ENCODE measurements around the gene PATJ.
"Not testable (repeated sequence)": the region's sequence is repeated elsewhere in the genome, so short reads cannot be mapped to it uniquely, and the experiment has no call there.

Gene PATJ

DNA sequence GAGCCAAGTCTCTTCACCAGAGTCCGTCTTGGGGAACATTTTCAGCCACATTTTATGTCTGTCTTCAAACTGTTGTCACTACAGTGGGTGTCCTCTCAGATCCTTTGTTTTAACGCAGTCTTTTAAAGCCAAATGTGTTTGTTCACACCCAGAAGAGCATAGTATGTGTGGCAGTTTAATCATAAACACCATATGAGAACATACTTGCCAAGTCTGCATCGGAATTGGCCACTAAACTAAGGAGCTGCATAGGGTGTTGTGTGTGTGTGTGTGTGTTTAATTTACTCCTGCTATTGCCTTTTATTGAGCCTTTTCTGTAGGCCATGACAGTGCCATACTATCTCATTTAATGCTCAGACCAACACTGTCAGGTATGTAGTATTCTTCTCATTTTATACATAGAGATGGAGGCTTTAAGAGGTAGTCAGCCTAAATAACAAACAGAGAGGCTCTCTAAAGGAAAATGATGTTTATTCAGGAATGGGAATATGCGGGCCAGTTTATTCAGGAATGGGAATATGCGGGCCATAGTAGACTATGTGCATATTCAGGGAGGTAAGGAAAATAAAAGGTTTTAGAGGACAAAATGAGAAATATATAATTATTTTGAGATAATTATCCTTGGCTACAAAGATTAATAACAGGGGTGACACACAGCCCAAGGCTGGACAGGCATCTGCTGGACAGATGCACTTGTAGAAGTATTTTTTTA, 384.5 kb downstream of the PATJ start:
- H3K9ac ChIP-seq (ENCODE audit: low read length), result no peak overlapping the region
- no peaks in the 10 kb centered on the region for H3K27me3 ChIP-seq (ENCODE audit: control insufficient read depth, insufficient read depth, low read length)
- H3K27ac ChIP-seq (ENCODE audit: low read depth, low read length), result no peak overlapping the region
- H3K4me1 ChIP-seq (ENCODE audit: control insufficient read depth, insufficient read depth, low read length), result no peaks in the 10 kb centered on the region
- no peaks in the 10 kb centered on the region for H3K36me3 ChIP-seq (ENCODE audit: control insufficient read depth, insufficient read depth, low read length)
- no peak overlapping the region for H3K4me3 ChIP-seq (ENCODE audit: low read length)

GRCh38 chr1:62128745-62129144, 386.5 kb downstream of the PATJ start:
- Histone ChIP-seq H3K9ac (ENCODE audit: low read length) (no peak overlapping the region), H3K36me3 (ENCODE audit: control insufficient read depth, insufficient read depth, low read length) (no peaks in the 10 kb centered on the region), H3K27ac (ENCODE audit: low read depth, low read length) (no peak overlapping the region), H3K4me3 (ENCODE audit: low read length) (no peak overlapping the region), H3K27me3 (ENCODE audit: control insufficient read depth, insufficient read depth, low read length) (no peaks in the 10 kb centered on the region), H3K4me1 (ENCODE audit: control insufficient read depth, insufficient read depth, low read length) (no peaks in the 10 kb centered on the region)

- Histone ChIP-seq H3K36me3 (ENCODE audit: control insufficient read depth, insufficient read depth, low read length) (no peaks in the 10 kb centered on the region), H3K9ac (ENCODE audit: low read length) (no peak overlapping the region), H3K27me3 (ENCODE audit: control insufficient read depth, insufficient read depth, low read length) (no peaks in the 10 kb centered on the region), H3K4me1 (ENCODE audit: control insufficient read depth, insufficient read depth, low read length) (no peaks in the 10 kb centered on the region), H3K4me3 (ENCODE audit: low read length) (no peak overlapping the region), H3K27ac (ENCODE audit: low read depth, low read length) (no peak overlapping the region)
Measured at GRCh38 chr1:62131093-62131725, 388.9 kb downstream of the PATJ start.

- H3K9ac ChIP-seq (ENCODE audit: low read length), result no peak overlapping the region
- no peaks in the 10 kb centered on the region for H3K4me1 ChIP-seq (ENCODE audit: control insufficient read depth, insufficient read depth, low read length)
- no peak overlapping the region for H3K4me3 ChIP-seq (ENCODE audit: low read length)
- H3K27me3 ChIP-seq (ENCODE audit: control insufficient read depth, insufficient read depth, low read length), result no peaks in the 10 kb centered on the region
- no peaks in the 10 kb centered on the region for H3K36me3 ChIP-seq (ENCODE audit: control insufficient read depth, insufficient read depth, low read length)
- no peak overlapping the region for H3K27ac ChIP-seq (ENCODE audit: low read depth, low read length)
Measured at GRCh38 chr1:62138029-62138428, 395.7 kb downstream of the PATJ start.

DNA sequence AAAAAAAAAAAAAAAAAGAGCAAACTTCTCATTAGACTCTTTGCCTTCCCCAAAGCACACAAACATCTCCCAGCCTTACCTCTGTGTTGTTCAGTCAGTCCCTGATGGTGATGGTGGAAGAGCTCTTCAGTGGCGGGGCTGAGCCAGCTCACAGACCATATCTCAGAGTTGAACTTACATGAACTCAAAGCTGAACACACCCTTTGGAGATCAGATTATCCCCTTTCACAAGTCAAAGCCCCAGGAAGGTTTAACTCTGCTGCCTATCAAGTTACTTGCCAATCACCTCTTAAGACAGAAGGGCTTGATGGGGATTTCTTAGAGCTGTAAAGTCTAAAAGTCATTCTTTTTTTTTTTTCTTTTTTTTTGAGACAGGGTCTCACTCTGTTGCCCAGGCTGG, 397.1 kb downstream of the PATJ start:
- no peaks in the 10 kb centered on the region for H3K4me1 ChIP-seq (ENCODE audit: control insufficient read depth, insufficient read depth, low read length)
- H3K9ac ChIP-seq (ENCODE audit: low read length), result no peak overlapping the region
- no peaks in the 10 kb centered on the region for H3K36me3 ChIP-seq (ENCODE audit: control insufficient read depth, insufficient read depth, low read length)
- H3K27me3 ChIP-seq (ENCODE audit: control insufficient read depth, insufficient read depth, low read length), result no peaks in the 10 kb centered on the region
- no peak overlapping the region for H3K27ac ChIP-seq (ENCODE audit: low read depth, low read length)
- H3K4me3 ChIP-seq (ENCODE audit: low read length), result no peak overlapping the region

- H3K27me3 ChIP-seq (ENCODE audit: control insufficient read depth, insufficient read depth, low read length), result no peaks in the 10 kb centered on the region
- H3K27ac ChIP-seq (ENCODE audit: low read depth, low read length), result no peak overlapping the region
- no peaks in the 10 kb centered on the region for H3K4me1 ChIP-seq (ENCODE audit: control insufficient read depth, insufficient read depth, low read length)
- H3K4me3 ChIP-seq (ENCODE audit: low read length), result no peak overlapping the region
- H3K36me3 ChIP-seq (ENCODE audit: control insufficient read depth, insufficient read depth, low read length), result no peaks in the 10 kb centered on the region
- no peak overlapping the region for H3K9ac ChIP-seq (ENCODE audit: low read length)
Measured at GRCh38 chr1:62140666-62141065, 398.4 kb downstream of the PATJ start.

DNA sequence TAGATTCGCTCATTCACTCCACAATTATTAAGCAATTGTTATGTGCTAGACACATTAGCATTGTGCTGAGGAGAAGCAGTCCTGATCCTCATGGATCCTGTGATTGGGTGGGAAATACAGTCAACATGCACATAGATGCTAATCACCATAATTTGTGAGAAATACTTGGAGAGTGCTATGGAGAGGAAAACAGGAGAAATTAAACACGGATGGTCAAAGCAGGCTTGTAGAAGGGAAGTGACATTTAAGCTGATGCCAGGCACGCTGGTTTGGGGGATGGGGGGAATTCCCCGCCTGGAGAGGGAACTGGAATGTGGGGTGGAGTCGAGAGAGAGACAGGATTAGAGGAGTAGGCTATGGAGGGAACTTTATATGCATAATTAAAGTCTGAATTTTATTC, 400.2 kb downstream of the PATJ start:
- no peak overlapping the region for H3K27ac ChIP-seq (ENCODE audit: low read depth, low read length)
- H3K9ac ChIP-seq (ENCODE audit: low read length), result no peak overlapping the region
- H3K27me3 ChIP-seq (ENCODE audit: control insufficient read depth, insufficient read depth, low read length), result no peaks in the 10 kb centered on the region
- no peaks in the 10 kb centered on the region for H3K36me3 ChIP-seq (ENCODE audit: control insufficient read depth, insufficient read depth, low read length)
- no peak overlapping the region for H3K4me3 ChIP-seq (ENCODE audit: low read length)
- H3K4me1 ChIP-seq (ENCODE audit: control insufficient read depth, insufficient read depth, low read length), result no peaks in the 10 kb centered on the region

DNA sequence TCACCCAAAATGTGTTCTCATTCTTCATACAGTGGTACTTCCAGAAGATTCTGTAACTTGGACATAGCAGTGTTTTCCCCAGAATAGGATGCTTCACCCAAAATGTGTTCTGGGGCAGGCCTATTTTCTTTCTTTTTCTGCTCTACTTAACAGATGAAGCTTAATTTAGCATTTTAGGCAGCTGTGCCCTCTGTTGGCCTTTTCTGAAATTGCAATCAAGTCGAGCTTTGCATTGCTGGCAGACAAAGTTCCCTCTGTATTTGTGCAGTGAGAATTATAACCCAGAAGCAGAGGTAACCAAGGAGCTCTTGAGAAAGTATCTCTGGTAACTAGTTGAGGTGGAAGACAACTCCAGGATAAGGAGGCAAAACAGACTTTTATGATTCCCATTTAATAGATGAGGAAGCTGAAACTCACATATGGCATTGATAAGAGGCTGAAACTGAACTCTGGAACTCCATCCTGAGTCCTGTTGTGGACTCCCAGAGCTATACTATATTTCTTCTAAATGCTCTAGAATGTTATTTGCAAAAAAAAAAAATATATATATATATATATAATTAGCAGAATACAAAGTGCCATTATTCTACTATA, 402.1 kb downstream of the PATJ start:
- Histone ChIP-seq H3K27ac (ENCODE audit: low read depth, low read length) (no peak overlapping the region), H3K36me3 (ENCODE audit: control insufficient read depth, insufficient read depth, low read length) (no peaks in the 10 kb centered on the region), H3K4me1 (ENCODE audit: control insufficient read depth, insufficient read depth, low read length) (no peaks in the 10 kb centered on the region), H3K4me3 (ENCODE audit: low read length) (no peak overlapping the region), H3K9ac (ENCODE audit: low read length) (no peak overlapping the region), H3K27me3 (ENCODE audit: control insufficient read depth, insufficient read depth, low read length) (no peaks in the 10 kb centered on the region)

GRCh38 chr1:62159940-62160348, 417.7 kb downstream of the PATJ start:
- Histone ChIP-seq H3K27me3 (ENCODE audit: control insufficient read depth, insufficient read depth, low read length) (no peaks in the 10 kb centered on the region), H3K36me3 (ENCODE audit: control insufficient read depth, insufficient read depth, low read length) (no peaks in the 10 kb centered on the region), H3K4me1 (ENCODE audit: control insufficient read depth, insufficient read depth, low read length) (no peaks in the 10 kb centered on the region)

DNA sequence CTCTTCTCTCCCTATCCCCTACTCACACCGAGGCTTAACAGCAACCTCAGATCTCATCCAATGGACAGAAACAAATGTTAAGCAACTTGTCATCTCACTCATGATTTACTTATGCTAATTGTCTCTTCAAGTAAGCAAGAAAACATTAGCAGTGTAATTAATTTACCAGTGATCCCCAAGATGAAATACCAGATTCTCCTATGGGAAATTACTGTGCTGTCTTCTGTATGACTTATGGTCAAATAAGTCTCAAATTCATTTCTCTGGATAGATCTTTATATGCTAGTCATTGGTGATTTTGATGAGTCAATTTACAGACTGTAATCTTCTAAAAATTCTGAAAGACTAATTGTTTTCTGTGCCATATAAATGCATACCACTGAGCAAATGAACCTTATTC, 419.4 kb downstream of the PATJ start:
- Histone ChIP-seq H3K4me3 (ENCODE audit: low read length) (no peak overlapping the region), H3K27ac (ENCODE audit: low read depth, low read length) (no peak overlapping the region), H3K4me1 (ENCODE audit: control insufficient read depth, insufficient read depth, low read length) (no peaks in the 10 kb centered on the region), H3K36me3 (ENCODE audit: control insufficient read depth, insufficient read depth, low read length) (no peaks in the 10 kb centered on the region), H3K9ac (ENCODE audit: low read length) (no peak overlapping the region), H3K27me3 (ENCODE audit: control insufficient read depth, insufficient read depth, low read length) (no peaks in the 10 kb centered on the region)

More at GRCh38 chr1:62159940-62160348, 417.7 kb downstream of the PATJ start:
- H3K9ac ChIP-seq (ENCODE audit: low read length), result no peak overlapping the region
- no peak overlapping the region for H3K27ac ChIP-seq (ENCODE audit: low read depth, low read length)
- H3K4me3 ChIP-seq (ENCODE audit: low read length), result no peak overlapping the region

- not testable (repeated sequence) for H3K27ac ChIP-seq (ENCODE audit: low read depth, low read length); H3K36me3 ChIP-seq (ENCODE audit: control insufficient read depth, insufficient read depth, low read length); H3K27me3 ChIP-seq (ENCODE audit: control insufficient read depth, insufficient read depth, low read length); H3K4me3 ChIP-seq (ENCODE audit: low read length); H3K4me1 ChIP-seq (ENCODE audit: control insufficient read depth, insufficient read depth, low read length); H3K9ac ChIP-seq (ENCODE audit: low read length)
Measured at GRCh38 chr1:62170380-62170779, 428.1 kb downstream of the PATJ start.

DNA sequence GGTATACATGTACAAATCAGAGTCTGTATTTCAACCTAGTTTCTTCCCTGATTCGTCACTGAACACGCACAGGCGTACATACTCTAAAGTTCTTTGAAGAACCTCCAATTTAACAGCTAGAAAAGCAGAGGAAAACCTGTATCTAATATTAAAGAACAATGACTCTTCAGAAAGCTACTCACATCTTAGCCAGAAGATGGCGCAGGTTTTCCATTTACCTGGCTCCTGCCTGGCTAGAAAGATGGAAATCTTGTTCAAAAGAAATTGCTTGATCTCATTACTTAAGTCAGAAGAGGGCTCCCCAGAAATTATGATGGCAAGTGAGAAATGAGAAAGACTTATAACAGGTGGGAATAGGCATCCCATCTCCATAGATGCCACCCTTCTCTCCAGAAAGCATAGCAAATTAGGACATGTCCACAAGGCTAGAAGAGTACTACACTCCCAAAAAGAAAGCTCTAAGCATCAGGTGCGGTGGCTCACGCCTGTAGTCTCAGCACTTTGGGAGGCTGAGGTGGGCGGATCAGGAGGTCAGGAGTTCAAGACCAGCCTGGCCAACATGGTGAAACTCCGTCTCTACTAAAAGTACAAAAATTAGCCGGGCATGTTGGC, 433.4 kb downstream of the PATJ start:
- no peak overlapping the region for H3K4me3 ChIP-seq (ENCODE audit: low read length)
- no peak overlapping the region for H3K9ac ChIP-seq (ENCODE audit: low read length)
- H3K36me3 ChIP-seq (ENCODE audit: control insufficient read depth, insufficient read depth, low read length), result no peaks in the 10 kb centered on the region
- no peak overlapping the region for H3K27ac ChIP-seq (ENCODE audit: low read depth, low read length)
- no peaks in the 10 kb centered on the region for H3K27me3 ChIP-seq (ENCODE audit: control insufficient read depth, insufficient read depth, low read length)
- H3K4me1 ChIP-seq (ENCODE audit: control insufficient read depth, insufficient read depth, low read length), result no peaks in the 10 kb centered on the region

Data from rectal smooth muscle tissue (tissue), 1 donor.